Keratinocyte (primary cell): ENCODE results near the gene CHRNA10.

Source experiments
- CTCF ChIP-seq, 3 experiments: IDR thresholded peaks in 1 of 3; conservative IDR thresholded peaks in 1 of 3; optimal IDR thresholded peaks in 1 of 3; 2 replicates in 2 of 3; 3 replicates in 1 of 3; pipeline versions ENCODE3 to v1.5.1; 2011; ENCODE audit warnings: low read length in 3 of 3, mild to moderate bottlenecking in 3 of 3, moderate library complexity in 2 of 3, control low read depth in 1 of 3, inconsistent platforms in 1 of 3; ENCODE audit not compliant: insufficient read depth in 2 of 3; ENCODE audit errors: extremely low read depth in 1 of 3
- EZH2 ChIP-seq: IDR thresholded peaks from one replicate; pipeline ENCODE4 v1.6.1; 2012; ENCODE audit warnings: inconsistent platforms, mild to moderate bottlenecking, low read length, moderate library complexity

DNA sequence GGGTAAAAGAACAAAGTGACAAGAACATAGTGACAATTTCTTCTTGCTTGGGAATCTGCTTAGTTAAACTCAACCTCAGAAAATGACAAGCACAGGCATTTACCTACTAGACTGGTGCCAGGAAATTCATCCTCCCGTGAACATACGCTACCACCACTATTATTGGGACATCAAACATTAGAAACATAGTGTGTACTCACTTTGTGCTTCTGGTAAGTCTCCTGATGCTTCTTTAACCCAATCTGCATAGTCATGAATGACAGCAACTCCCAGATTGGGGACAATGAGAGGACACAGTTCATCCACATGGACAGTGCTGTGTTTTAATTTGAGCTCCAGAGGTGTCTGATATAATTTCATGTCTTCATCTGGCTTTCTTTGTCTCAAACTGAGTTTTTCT lies 29.2 kb upstream of the CHRNA10 start:
- TF ChIP-seq EZH2 (no peak), CTCF (optimal IDR thresholded peaks at IDR 0.05 in 1 of 3, IDR thresholded peaks at IDR 0.05 in 1 of 3, conservative IDR thresholded peaks at IDR 0.05 in 1 of 3; ENCODE audit: extremely low read depth in 1 of 3, insufficient read depth in 2 of 3, low read length in 3 of 3) (no peak)
